NCI-H345 (cell line): ENCODE results near the gene LAMB3.

Experiments used
- DNase-seq: peaks from one replicate; lab custom pipeline; 2025; lab: John Stamatoyannopoulos, UW

The LAMB3 gene

DNA sequence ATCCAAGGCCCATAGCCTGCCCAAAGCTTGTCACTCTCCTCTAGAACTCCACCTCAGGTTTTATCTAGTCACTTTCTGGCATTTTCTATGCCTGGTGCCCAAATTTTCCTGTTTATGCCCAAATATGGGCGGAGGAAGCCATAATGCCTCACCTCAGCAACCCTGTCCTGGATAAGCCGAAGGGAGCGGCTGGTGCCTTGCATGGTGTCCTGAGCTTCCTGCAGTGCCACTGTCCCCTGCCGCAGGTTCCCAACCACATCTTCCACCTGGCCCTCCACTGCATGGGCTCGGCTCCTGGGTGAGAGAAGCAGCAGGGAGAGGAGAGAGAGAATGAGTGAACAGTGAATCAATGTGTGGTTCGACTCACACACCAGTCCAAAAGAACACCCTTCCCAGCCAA lies 34.5 kb downstream of the LAMB3 start:
- DNase-seq: no peak

DNA sequence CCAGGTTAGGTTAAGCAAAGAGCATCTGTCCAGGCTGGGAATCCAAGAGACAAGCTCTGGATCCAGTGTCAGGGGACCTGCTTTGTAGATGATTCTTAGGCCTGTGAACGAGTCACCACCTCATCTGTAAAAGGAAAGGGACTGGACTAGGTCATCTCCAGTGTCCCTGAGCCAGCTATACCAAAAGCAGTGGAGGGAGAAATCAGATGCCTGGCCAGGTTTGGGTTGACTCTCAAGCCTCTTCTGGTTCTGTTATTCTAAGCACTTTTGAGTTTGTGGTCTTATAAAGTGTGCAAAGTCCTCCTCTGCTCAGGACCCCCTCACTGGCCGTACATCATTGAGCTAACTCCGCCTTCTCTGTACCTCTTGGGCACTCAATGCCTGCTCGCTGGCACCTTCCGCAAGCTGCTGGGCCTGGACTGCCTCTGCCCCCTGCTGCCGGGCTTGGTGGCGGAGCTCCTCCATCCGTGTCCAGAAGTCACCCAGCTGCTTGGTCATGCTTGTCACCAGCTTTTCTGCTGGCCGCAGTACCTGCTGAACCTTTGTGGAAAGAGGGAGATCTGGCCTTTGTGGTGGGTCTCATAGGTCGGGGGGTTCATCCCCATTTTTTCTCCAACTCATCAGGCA lies 35.1 kb downstream of the LAMB3 start:
- no peak for DNase-seq

DNA sequence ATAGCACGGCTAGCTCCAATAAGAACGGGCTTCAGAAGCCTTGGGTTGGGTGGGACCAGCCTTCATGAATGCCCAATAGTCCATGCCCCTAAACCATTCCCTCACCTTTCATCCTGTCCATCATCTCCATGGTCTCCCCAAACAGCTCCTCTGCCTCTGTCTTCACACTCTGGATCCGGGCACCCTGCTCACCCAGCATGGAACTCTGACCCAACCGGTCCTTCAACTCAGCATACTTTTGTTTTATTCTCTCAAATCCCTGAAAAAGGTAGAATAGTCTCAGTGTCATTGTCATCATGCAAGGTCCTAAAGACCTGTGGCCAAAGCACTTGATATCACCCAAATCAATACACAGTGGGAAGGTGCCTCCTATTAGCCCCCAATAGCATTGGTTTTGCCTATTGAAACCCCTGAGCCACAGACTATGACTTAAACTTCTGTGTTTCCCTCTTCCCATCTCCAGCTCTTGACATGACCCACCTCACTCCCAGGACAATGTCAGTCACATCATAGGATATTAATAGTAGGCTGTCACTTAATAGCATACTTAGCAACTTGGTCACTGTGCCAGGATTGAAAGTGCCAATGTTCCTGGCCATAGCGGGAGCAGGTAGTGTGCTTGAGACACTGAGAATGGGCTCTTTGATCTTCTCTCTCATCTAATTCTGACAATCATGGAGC lies 35.7 kb downstream of the LAMB3 start:
- DNase-seq: no peak

DNA sequence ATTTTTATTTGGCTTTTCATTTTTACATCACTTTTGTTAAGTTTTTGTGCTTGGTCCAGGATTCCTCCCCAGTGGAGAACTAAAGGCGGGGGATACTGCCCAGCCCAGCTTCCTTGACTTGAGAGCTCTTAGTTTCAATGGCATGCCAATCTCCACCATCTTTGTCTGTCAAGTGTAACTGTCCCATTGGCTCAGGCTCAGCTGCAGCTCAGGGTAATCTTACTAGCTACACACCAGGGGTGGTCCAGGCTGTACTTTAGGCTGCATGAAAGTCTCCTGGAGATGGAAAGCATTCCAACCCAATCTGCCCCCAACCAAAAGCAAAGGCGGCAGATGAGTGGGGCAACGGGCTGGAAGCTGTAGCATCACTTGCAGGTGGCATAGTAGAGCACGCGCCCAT lies 37.3 kb downstream of the LAMB3 start:
- DNase-seq: no peak

DNA sequence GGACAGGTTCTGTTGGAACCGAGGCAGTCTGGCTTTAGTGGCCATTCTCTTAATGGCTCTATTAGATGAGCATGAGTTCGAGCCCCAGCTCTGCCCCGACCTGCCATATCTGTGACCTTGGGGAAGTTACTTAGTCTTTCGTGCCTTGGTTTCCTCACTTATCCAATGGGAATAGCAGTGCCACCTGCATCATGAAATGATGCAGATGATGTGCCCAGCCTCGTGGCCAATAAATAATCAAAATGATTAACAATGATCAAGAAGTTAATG lies 38.1 kb downstream of the LAMB3 start:
- DNase-seq: no peak

DNA sequence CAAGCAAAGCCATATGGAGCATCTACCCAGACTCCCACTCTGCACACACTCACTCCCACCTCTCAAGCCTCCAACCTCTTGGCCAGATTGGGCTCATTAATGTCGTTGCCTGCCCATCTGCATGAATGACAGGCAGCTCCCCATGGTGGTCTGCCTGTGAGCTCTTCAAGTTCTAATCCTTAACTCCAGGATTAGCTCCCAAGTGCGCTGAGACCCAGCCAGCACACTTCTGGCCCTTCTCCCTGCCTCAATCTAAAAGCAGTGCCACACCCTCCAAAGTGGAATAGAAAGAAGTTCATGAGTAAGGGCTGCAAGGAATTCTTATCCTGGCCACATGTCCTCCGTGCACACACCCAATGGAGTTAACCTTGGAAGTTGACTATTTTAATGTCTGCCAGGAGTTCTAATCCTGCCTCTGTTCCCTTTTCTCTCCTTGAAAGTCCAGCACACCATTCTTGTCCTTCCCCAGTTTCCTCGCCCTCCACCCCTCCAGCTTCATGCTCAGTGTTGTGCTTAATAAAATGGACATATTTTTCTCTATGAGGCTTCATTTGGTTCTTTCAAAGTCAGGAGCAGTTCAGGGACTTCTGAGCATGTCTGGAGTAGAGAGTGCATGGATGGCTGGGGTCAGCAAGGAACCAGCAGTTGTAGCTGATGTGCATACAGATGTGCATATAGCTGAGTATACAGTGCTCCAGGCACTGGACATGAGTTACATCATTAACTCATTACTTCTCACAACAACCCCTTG lies 38.6 kb downstream of the LAMB3 start:
- no peak for DNase-seq

DNA sequence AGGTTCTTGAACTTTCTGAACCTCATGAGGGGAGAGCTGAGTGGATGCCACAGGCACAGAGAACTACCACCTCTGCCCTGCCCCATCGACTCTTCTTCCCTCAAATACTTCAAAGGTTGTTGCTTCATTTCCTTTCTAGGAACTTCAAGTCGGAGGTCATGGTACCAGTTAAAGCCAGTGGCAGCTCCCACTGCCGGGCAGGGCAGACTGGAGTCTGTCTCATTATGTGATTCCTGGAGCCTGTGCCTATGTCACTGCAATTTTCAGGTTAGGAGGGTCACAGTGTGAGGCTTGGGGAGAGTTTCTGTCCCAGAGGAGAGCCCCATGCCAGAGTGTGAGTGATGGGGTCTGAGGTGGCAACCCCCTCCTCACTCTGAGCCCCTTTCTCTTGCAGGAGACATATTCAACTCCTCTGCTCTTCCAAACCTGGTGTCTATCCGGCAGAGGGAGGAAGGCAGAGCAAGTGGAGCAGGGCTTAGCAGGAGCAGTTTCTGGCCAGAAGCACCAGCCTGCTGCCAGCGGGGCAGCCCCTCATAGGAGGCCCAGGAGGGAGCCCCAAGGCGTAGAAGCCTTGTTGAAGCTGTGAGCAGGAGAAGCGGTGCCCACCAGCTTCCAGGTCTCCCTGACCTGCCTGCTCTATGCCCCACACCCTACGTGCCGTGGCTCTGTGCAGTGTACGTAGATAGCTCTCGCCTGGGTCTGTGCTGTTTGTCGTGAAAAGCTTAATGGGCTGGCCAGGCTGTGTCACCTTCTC lies 39.4 kb downstream of the LAMB3 start:
- DNase-seq: no peak

DNA sequence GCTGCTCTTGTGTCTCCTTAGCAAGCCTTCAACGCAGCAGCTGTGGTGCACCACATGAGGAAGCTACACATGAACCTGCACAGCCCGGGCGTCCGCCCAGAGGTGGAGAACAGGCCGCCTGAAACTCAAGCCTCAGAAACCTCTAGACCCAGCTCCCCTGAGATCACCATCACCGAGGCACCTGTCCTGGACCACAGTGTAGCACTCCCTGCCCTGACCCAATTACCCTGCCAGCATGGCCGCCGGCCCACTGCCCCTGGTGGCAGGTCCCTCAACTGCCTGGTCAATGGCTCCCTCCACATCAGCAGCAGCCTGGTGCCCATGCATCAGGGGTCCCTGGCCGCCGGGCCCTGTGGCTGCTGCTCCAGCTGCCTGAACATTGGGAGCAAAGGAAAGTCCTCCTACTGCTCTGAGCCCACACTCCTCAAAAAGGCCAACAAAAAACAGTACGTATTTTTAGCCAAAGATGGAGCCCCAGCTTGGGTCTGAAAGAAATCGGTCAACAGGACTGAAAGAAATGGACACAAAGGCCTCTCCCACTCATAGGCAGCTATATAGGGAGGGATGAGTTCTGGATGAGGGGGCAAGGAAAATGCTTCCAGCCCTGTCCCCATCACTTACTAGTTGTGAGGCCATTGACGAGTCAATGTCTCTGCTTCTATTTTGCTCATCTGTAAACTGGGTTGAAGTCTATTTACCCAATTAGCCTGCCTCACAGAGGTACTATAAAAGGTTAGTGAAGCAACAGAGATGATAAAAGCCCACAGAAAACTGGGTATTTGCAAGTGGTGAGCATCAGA lies 40.3 kb downstream of the LAMB3 start:
- no peak for DNase-seq

DNA sequence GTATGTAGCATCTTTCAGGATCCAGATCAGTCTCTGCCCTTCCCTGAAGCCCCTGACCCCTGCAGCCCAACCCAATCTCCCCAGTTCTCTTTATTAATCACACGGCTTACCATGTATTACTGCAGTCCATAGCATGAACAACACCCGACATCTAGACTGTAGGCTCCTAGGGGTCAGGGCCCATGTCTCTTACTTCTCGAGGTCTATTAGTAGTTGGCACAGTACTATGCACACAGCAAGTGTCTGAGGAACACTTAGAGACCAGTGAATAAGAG lies 41.7 kb downstream of the LAMB3 start:
- no peak for DNase-seq

DNA sequence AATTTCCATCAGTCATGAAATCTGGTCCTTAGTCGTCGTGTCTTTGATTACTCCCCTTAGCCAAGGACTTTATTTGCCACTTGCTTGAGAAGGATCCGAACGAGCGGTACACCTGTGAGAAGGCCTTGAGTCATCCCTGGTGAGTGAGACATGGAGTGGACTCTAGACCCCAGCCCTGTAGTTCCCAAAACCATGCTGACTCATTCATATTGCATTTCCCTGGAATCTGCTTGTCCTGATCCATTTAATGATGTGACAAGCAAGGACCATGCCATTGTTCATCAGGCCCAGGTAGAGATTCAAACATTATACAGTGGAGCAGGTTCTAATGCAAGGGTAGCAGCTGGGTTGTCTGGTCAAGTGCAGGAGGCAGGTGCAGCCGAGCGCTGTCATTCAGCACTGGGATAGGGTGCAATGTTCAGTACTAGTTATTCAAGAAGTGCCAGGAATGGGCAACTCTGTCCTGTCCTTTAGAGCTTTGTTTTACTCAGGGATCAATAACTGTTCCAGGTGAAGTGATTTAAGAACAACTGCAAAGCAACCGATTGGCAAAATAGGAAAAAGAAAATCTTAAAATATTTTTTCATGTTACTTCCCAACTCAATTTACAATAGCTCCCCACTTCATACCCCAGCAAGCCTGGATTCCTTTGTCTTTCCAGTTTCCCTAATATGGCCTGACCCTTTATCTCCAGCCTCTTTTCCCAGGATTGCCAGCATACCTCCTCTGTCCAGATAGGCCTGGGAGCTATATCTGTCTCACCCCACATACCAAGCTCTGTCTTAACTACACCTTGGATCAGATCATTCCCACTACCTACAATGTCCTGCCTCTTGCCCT lies 42.2 kb downstream of the LAMB3 start:
- DNase-seq: no peak

DNA sequence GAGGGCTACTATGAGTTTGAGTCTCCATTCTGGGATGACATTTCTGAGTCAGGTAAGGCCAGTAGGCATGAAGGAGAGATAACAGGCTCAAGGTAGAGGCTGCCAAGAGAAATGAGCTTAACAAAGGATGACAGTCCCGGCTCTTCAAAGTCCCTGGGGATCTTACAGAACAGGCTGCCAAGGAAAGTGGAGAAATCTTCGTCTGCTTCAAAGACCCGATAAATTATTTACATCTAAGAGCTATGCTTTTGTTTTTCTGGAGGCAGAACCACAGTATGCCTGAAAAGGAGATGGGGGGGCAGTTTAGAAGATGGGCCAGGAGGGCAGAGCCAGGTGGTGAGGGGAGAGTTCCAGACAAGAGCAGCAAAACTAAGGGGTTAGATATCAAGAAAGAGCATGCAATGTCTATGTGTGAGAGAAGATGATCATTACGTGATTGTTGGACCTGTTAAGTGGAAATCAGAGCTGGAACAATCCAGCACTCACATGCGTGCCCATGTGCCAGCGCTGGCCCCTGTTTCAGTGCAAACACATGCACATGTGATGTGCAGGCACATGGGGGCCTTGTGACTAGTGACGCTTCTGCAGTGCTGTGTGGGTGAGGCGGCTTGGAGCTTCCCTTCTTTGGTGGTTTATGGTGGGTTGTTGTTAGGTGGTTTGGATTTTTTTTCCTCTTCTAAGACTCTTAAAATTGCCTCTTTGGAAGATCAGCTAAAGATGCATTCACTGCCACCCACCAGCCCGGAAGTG lies 43.0 kb downstream of the LAMB3 start:
- DNase-seq: no peak

DNA sequence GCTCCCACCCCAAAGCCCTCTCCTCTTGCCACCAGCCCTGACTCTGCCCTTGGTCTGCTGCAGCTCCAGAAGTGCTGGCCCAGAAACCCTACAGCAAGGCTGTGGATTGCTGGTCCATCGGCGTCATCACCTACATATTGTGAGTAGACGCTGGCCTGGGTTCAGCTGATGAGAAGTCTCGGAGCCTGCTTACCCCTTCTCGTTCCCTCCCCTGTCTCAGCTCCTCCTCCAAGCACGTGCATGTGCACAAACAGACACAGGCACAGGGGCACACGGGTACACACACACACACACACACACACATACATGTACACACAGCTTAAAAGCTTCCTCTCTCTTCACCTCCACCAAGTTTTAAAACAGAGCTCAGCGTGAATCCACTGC lies 44.4 kb downstream of the LAMB3 start:
- no peak for DNase-seq

DNA sequence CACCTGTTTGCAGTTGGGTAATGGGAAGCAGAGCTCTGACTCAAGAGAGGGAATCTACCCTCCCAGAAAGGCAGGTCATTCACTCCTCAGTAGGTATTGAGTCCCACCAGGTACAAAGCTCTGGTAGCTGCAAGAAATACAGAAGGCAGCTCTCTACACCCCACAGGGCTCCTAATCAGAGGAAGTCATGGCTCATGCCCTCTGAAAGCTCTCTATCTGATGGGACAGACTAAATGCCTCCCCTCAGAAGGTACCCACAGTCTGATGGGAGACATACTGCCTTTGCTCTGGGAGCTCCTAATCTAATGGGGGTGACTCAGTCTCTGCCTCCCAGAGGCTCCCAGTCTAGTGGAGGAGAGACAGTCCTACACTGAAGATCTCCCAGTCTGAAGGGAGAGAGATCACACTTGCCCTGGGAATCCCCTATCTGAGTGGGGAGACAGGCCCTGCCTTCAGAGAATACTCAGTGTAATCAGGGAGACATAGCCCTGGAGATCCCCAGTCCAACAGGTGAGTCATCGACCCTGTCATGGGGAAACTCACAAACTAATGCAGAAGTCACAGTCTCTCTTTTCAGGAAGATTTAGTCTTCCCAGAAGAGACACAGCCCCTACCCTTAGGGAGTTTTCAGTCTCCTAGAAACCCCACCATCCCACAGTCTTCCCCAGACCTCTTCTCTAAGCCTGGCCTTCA lies 45.0 kb downstream of the LAMB3 start:
- no peak for DNase-seq

DNA sequence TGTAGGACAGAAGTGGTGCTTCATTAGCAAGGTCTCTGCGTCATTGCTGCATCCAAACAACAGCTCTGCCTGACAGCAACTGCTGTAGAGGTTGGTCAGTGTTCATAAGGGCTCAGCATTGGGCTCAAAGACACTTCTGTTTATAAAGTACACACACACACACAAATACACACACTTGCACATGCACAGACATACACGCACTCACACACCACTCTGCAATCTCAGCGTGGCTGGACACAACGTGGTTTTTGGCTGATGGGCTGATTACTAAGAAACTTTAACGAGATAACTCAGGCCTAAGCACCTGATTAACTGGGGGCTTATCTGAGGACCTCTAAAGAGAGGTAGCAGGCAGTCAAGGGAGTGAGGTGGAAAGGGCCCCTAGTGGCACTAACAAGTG lies 48.3 kb downstream of the LAMB3 start:
- DNase-seq: no peak

DNA sequence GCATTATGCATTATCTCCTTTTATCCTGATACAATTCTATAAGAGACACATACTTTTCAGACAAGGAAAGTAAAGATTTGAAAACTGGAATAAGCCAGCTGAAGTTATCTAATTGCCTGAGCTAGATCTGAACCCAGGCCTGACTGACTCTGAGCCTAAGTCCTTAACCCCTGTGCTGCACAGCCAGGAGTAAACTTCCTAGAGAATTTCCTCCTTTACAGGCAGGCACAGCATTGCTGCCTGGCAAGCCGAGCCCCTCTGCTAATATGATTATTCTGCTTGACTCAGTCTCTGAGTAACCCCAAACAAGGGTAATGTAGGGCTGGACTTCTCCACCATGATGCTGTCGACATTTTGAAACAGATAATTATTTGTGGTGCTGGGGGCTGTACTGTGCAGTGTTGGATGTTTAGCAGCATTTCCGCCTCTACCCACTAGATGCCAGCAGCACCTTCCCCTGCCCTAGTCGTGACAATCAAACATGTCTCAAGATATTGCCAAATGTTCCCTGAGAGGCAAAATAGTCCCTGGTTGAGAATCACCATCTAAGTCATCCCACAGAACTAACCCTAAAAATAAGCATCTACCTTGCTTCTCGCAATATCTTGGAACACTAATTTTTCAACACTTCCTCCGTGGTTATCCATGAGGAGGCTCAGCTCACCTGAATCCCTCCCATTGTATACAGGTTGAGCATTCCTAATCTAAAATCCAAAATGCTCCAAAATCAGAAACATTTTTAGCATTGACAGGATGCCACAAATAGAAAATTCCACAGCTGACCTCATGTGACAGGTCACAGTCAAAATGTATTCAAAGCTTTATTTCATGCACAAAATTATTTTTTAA lies 50.2 kb downstream of the LAMB3 start:
- peak; percentile 19 for DNase-seq

DNA sequence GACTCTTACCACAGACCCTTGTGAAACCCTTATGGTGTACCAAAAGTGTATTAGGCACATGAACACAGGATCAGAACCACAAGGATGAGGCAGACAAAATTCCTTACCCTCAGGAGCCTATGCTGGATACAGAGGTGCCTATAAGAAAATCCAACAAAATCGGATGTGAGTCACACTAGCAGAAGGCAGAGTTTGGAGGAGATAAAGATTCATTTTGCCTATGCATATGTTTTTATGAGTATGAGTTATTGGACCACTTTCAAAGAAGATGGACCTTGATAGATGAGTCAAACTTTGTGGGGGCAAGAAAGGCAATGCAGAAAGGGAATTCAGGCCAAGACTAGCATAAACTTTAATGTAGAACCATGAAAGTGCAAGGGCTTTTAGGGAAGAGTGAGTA lies 51.7 kb downstream of the LAMB3 start:
- DNase-seq: no peak

DNA sequence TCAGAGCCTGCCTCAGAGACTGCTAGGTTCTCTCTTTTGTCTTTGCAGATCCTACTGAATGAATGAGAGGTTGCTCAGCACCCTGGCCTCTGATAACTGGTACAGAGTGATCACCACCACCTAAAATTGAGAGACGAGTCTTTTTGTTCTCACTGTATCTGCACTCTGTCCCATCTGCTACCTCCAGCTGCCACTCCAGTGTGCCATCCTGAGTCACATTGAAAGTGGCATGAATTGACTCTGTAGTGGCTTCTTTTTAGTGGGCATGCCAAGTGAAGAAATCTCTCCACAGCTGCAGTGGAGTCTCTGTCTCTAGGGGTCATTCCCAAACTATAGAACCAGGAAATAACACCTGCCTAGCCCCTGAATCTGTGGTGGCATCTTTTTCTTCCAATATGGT lies 54.0 kb downstream of the LAMB3 start:
- DNase-seq: no peak

DNA sequence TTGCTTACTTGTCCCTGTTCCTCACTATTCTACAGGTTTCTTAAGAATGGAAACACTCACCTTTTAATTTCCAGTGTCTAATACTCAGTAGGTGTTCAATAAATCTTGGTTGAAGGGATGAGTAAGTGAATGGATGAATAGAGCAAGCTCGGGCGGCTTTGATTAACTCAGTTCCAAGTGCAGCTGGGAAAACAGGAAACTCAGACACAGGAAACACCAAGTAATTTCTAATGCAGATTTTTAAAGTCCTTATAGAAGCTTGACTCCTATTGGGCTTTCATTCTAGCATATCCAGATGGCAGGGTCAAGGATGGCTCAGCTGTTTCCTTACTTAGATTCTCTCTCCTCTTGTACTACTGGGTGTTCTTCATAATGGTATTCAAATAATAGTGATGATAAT lies 54.7 kb downstream of the LAMB3 start:
- DNase-seq: no peak

DNA sequence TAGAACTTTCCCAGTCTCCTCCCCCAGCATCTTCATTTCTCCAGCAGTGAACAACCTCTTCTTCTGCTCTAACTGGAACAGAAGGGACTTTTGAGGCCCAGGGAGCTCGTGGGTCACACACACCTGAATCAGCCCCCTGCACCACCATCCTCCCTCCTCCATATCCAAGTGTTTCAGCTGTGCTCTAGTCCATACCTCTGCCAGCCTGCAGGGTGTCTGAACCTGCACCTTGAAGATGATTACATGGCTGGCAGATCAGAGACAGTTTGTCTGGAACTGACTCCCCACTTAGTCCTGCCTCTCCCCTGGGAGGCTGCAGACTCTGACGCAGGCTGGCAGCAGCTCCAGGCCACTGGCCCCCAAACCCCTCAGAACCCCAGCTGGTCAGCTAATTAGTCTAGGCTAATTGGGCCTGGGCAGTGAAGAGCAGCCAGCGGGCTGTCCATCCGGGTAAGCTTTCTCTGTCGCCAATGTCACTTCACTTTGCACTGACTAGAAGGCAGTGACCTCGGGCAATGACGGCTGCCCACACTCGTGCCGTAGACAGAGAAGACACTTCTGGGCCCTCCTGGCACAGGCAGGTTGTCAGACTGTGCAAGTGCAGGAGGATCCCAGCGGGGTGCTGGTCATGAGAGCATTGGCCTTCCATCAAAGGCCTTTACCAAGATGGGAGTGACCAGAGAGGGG lies 56.5 kb downstream of the LAMB3 start:
- DNase-seq: no peak
